ENCODE data around the gene RALGAPA1.
"Not testable (repeated sequence)": the region's sequence is repeated elsewhere in the genome, so short reads cannot be mapped to it uniquely, and the experiment has no call there.

RALGAPA1 gene

DNA sequence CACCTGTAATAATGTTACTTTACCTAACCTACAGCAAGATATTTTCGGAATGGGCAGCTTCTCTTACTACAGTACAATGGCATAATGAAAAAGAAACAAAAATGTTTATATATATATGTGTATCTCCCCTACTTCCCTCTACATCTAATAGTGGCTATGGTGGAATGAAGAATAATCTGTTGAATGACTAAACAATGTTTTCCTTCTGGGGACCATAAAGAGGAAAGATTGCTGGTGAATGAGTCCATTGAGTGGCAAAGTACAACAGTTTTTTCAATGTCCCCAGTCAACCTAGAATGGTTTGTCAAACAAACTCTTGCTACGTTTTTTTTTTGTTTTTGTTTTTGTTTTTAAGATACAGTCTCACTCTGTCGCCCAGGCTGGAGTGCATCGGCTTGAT lies 47.2 kb downstream of the RALGAPA1 start:
- DNase-seq = no peak

DNA sequence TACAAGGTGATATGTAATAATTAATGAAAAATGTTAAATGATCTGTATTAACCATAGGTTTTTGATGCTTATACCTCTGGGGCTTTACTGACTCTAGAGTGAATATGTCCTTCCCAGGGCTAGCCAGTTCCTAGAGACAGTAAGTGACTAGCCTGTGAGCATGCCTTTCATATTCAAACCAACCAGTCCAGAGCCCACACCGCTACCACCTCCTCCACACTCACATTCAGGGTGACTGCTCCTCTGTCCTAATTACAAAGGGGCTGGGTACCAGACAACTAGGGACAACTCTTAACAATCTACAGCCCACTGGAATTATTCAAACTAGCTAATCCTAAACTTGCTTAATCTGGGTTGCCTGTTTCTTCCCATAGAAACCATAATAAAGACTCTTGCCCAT lies 49.0 kb downstream of the RALGAPA1 start:
- DNase-seq = no peak

DNA sequence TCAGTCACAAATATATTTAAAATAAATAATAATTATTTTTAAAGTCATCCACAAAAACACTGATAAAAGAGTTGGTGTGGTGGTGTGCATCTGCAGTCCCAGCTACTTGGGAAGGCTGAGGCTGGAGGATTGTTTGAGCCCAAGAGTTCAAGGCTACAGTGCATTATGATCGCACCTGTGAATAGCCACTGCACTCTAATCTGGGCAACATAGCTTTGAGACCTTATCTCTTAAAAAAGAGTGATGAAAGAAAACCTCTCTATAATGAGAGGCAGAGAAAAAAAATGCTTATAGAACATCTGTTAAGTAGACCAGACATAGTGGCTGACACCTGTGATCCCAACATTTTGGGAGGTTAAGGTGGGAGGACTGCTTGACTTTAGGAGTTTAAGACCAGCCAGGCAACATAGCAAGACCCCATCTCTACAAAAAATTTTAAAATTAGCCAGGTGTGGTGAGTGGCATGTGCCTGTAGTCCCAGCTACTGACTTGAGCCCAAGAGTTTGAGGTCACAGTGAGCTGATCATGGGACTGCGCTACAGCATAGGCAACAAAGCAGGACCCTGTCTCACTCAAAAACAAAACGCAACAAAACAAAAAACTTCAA lies 50.5 kb downstream of the RALGAPA1 start:
- no peak for DNase-seq

DNA sequence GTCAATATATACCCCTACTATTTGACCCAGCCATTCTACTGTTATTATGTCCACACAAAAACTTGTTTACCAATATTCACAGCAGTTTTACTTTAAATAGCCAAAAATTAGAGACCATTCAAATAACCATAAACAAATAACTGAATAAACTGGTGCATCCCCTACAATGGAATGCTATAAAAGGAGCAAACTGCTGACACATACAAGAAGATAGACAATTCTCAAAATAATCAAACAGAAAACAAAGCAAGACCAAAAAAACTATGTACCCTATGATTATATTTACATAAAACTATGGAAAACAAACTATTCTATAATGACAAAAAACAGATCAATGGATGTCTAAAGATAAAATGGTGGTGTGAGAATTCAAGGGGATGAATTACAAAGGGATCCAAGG lies 54.4 kb downstream of the RALGAPA1 start:
- no peak for DNase-seq

DNA sequence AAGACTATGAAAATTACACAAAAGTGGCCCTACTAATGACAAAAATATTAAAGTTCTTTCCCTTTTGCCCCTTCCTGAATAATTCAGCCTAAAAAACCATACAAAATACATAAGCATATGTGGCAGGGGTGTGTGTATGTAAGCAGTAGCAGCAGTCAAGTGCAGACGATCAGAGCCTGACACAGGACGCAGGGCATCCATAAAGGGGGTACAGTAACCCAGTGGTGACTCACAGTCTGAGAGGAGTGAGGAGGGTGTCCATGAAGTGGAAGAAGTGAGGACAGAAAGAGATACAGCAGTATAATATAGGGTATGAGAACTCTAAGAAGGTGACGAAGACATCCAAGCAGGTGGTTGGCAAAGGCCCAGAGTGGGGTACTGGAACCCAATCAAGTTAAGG lies 56.7 kb downstream of the RALGAPA1 start:
- DNase-seq = no peak

DNA sequence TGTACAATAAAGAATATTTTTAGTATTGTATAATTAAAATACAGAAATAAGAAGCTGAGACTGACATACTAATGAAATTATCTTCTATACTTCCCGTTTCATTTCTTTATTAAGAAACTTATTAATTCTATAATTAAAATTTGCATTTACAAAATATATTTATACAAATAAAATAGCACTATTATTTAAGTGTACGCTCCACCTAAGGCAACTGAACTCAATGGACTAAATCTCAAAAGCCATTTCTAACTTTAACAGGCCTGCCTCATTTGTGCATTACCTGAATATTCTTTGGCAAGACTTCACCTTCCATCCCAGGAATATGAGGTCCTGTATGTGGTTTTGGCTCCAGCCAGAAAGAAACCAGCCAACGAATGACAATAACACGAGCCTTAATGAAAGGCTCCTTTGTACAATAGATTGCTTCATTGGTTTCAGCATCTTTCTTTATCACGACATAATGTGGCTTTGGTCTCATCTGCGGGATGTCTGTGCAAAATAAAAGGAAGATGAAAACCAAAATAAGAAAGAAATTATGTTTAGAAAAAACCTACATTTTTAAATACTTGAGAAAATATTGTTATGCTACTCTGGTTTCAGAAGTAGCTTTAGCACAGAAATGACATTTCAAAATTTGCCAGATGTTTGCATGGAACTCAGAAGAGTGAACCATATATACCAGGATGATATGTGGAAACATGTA lies 58.7 kb downstream of the RALGAPA1 start:
- no peak for DNase-seq

DNA sequence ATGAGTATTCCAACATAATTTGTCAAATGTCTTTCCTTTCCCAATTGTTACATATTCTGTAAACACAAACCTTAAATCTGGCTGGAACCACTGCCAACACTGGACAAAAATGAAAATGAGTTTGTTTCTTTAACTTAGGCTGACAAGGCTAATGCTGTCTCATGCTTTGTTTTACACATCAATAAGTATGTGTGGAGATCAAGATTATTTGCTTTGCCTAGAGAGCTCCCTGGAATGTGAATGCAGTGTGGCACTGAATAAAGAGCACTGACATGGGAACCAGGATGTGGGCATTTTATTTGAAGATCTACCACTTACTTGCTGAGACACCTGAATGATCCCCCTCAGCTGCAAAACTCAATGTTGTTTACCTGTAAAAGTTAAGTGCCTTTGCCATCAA lies 61.7 kb downstream of the RALGAPA1 start:
- no peak for DNase-seq

DNA sequence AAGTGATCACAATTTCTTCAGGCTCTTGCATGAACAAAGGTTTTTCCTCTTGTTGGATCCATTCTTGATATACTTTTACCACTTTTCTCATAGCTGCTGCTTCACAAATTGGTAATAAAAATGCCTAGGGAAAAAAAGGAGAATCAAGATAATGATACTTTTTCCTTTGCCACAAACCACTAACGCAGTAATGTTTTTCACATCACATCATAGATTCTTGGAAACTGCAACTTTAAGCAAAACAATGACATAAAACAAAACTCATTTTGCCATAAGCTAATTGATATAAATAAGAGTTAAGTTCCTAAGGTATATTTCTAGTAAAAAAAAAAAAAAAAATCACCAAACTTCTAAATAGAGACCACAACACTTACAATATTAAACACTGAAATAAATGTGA lies 66.7 kb downstream of the RALGAPA1 start:
- DNase-seq = no peak

DNA sequence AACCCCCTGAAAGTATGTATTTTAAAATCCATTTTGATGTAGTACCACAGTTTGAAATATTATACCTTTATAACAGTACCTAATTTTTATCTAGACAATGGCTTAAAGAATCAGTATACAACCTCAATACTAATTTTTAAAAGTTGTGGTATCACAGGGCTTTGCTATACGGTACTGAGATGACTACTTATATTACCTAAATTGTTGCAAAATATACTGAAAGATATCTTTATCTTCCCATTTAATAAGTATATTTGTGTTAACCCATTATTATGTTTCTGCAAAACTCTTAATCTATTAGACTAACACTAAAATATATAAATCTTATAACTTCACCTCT lies 67.1 kb downstream of the RALGAPA1 start:
- no peak for DNase-seq

DNA sequence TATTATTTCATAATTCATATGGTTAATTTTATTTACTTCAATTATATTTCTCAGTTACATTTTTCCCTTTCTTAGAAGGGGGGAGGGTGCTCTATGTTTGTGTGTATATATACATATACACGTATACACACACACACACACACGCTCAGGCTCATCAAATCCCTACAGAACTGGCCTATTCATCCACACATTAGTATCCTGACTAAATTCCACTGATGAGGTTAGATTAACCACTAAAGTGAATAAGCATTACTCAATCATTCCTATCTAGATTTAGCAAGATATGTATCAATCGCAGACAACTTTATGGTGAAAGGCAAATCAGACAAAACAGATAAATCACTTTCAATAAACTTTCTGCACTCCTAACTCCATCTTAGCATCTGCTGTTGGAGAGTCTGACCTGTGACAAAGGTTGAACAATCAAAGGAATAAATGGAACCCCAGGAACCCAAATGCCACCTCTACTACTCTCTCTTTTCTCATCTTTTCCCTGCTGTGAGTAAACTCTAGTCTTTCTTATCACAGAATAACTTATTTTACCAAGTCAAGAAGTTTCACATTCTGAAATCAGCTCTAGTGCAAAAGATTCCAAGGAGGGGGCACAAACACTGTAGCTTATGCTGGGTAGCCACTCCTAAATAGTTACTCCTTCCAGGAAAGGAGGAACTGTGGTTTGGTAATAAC lies 67.6 kb downstream of the RALGAPA1 start:
- no peak for DNase-seq

DNA sequence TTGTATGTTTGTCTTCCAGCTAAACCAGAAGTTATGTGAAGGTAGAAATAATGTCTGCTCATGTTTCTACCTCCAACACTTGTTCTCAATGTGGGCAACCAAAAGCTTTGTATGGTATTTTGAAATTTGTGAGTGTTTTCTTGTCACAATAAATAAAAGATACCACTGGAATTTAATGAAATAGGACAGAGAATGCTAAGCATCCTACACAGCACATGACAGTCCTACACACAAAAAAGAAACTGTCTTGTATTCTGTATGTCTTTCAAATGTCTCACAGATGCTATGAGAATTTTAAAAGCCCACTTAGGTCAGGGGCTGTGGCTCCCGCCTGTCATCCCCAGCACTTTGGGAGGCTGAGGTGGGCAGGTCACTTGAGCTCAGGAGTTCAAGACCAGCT lies 68.9 kb downstream of the RALGAPA1 start:
- no peak for DNase-seq

DNA sequence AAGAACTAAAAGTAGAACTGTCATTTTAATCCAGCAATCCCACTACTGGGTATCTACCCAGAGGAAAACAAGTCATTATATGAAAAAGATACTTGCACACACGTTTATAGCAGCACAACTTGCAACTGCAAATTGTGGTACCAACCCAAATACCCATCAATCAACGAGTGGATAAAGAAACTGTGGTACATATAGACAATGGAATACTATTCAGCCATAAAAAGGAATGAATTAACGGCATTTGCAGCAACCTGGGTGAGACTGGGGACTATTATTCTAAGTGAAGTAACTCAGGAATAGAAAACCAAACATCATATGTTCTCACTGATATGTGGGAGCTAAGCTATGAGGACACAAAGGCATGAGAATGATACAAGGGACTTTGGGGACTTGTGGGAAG lies 73.9 kb downstream of the RALGAPA1 start:
- DNase-seq = not testable (repeated sequence)

DNA sequence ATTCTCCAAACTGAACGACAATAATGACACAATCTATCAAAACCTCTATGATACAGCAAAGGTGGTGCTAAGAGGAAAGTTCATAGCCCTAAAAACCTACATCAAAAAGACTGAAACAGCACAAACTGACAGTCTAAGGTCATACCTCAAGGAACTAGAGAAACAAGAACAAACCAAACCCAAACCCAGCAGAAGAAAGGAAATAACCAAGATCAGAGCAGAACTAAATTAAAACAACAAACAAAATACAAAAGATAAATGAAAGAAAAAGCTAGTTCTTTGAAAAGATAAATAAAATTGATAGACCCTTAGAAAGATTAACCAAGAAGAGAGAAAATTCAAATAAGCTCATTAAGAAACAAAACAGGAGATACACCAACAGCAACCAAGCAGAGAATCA lies 75.6 kb downstream of the RALGAPA1 start:
- not testable (repeated sequence) for DNase-seq

DNA sequence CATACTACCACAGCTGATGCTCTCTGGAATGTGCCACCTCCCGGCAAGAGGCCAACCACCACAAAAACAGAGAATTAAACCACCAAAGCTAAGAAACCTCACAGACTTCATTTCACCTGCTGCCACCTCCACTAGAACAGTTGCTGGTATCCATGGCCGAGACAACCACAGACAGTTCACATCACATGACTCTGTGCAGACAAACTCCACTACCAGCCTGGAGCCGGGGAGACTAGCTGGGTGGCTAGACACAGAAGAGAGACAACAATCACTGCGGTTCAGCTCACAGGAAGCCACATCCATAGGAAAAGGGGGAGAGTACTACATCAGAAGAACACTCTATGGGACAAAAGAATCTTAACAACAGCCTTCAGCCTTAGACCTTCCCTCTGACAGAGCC lies 78.2 kb downstream of the RALGAPA1 start:
- no peak for DNase-seq

DNA sequence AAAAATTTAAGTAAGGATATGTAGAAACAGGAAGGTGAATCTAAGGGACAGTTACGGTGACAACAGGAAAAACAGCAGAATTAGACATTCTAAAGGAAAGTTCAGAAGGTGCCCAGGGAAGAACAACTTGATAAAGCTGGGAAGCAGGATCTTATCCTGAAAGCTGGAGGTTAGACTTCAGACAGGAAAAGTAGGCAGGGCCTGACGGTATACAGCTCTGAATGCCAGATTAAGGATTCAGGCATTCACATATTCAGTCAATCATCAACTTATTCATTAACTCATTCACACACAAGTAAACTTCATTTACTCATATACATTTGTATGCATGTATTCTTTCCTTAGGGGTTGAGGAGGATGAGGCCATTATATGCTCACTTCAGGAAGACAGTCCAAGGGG lies 81.3 kb downstream of the RALGAPA1 start:
- no peak for DNase-seq

DNA sequence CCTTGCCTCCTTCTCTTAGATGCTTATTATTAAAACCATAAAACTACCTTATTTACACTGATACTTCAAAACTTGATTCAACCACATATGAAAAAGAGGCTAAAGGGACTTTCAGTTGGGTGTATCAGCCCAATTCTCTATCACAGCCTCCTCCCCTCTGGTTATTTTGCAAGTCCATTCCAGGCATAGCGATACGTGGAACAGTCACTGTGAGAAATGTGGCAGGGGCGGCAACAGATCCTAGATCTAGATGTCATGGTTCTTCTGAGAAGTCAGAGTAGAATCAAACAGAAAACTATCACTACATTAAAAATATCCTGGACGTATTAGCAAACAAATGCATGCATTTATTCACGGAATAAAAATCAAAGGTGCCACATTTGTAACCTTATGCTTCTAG lies 83.2 kb downstream of the RALGAPA1 start:
- no peak for DNase-seq

DNA sequence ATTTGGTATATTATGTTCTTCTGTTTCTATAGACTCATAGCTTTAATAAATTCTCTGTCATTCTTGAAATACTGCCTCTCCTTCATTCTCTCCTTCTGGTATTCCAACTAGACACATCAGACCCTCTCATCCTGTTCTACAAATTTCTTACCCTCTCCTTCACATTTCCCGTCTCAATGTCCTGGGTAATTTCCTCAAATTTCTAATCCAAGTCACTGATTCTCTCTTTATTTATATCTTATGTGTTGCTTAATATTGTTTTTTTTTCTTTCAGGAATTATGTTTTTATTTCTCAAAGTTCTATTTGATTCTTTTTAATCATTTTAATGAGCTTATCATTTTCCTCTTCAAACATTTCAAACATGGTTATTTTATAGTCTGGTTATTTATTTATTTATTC lies 94.0 kb downstream of the RALGAPA1 start:
- DNase-seq = no peak

DNA sequence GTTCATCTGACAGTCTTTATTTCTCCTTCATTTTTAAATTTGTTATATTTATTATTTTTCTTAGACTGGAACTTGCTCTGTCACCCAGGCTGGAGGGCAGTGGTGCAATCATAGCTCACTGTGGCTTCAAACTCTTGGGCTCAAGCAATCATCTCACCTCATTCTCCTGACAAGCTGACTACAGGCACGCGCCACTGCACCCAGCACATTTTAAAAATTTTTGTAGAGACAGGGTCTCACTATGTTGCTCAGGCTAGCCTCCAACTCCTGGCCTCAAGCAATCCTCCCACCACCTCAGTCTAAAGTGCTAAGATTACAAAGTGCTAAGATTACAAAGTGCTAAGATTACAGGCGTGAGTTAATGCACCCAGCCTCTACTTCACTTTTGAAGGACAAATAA lies 96.6 kb downstream of the RALGAPA1 start:
- no peak for DNase-seq

DNA sequence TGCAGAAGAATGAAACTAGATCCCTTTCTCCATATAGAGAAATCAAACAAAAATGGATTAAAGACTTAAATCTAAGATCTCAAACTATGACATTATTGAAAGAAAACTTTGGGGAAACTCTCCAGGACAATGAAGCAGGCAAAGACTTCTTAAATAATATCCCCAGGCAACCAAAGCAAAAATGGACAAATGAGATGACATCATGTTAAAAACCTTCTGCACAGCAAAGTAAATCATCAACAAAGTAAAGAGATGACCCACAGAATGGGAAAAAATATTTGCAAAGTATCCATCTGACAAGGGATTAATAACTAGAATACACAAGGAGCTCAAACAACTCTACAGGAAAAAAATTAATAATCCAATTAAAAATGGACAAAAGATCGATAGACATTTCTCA lies 101.0 kb downstream of the RALGAPA1 start:
- DNase-seq = no peak

DNA sequence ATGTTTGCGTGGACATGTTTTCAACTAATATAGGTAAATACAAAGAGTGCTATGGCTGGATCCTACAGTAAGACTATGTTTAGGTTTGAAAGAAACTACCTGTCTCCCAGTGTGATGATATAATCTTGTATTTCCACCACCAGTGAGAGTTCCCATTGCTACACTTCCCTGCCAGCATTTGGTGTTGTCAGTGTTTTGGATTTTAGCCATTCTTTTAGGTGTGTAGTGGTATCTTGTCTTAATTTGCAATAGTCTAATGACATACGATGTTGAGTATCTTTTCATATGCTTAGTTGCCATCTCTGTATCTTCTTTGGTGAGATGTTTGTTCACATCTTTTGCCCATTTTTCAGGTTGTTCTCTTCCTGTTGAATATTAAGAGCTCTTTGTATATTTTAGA lies 103.5 kb downstream of the RALGAPA1 start:
- DNase-seq = no peak

DNA sequence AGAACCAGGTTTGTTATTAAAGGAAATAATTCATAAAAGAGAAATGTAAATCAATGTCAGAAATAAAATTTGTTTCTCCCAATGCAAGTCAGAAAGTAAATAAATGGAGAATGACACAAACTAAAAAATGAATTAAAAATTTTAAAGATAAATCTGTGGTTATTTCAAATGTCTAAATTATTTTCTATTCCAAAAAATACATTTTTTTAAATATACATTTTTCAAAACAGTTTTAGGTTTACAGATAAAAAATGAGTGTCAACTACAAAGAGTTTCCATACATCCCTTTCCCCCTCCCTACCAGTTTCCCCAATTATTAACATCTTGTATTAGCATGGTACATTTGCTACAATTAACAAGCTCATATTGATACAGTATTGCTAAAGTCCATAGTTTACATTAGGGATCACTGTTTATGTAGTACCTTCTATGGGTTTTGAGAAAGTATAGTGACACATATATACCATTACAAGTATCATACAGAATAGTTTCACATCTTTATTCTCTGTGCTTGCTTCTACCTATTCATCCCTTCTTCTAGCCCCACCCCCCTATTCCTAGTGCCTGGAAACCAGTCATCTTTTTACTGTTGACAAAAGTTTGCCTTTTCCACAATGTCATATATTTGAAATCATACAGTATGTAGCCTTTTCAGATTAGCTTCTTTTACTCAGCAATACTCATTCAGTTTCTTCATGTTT lies 104.2 kb downstream of the RALGAPA1 start:
- DNase-seq = no peak

DNA sequence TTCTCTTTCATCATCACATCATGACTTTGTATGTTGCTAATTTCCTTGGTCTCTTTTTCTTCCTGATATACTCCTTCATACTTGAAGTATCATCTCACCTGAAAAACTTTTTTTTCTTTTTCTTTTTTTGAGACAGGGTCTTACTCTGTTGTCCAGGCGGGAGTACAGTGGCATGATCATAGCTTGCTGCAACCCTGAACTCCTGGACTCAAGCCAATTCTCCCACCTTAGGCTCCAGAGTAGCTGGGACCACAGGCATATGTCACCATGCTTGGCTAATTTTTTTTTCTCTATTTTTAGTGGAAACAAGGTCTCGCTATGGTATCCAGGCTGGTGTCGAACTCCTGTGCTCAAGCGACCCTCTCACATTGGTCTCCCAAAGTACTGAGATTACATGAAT lies 107.6 kb downstream of the RALGAPA1 start:
- no peak for DNase-seq

DNA sequence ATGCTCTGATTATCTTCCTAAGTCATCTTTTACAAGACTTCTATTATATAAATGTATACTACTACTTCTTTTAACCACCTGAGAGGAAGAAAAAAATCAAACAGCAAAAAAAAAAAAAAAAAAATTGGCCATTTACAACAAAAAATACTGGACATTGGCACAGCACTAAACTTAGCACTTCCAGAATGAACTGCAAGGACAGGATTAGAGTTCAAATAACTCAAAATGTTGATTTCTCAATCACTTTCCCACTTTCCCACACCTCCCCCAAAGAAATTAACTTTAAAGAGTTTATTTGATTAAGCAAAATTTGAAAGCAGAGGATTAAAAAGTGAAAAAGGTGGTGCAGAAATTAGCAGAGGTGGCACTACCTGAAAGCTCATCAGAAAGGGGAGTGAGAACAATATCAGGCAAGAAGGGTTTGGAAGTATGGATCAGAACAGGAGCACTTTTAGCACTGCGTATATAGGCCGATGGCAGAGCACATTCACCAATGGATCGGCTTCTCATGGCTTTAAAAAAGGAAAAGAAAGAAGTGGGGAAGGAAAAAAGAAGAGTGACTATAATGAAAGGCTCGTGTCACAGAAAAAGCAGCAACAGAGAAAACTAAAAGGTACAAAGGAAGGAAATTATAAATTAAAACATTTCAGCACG lies 109.2 kb downstream of the RALGAPA1 start:
- no peak for DNase-seq

All from central memory CD4-positive, alpha-beta T cell (primary cell).